GM21528 (cell line): Measurements from ENCODE around the gene HOXB4.

ENCODE experiments used
- ATAC-seq: cut with Tn5 transposase; IDR thresholded peaks from one replicate; pipeline ENCODE4 v1.9.1; 2021; ENCODE audit warnings: mild to moderate bottlenecking, moderate library complexity; ENCODE audit not compliant: unreplicated experiment, low FRiP score

HOXB4 gene

DNA sequence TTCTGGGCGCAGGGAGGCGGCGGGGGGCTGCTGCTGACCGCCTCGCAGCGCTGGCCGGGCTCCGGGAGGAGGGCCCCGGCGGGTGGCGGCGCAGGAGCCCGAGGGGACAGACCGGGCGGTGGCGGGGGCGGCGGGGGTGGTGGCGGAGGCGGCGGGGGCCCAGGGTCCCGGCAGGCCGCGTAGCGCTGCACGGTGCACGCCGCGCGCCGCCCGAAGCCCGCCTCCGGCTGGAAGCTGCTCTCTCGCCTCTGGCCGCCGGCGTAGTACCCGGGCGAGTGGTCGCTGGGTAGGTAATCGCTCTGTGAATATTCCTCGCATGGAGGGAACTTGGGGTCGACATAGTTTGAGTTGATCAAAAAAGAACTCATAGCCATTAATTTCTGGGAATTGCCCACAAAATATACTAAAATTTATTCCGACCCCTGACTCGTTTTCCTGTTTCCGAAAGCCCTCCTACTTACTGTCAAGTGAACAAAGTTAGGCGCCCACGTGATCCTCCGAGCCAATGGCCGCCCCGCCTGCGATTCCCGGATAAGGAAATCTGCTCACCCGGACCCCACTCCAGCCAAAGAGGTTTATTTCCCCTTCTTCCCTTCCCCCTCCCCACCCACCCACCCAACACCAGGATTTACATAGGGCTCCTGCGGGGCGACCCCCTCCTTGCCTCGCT, at the start of gene HOXB4:
Gene HOXB4, minus strand, starts transcription at position 405 of the 670 bp plus-strand sequence. Its CDS starts 31 bp downstream, at position 374.
- peak; percentile 71 for ATAC-seq

GRCh38 chr17:48627118-48627597, 49.0 kb upstream of the HOXB4 start:
- no peak for ATAC-seq

DNA sequence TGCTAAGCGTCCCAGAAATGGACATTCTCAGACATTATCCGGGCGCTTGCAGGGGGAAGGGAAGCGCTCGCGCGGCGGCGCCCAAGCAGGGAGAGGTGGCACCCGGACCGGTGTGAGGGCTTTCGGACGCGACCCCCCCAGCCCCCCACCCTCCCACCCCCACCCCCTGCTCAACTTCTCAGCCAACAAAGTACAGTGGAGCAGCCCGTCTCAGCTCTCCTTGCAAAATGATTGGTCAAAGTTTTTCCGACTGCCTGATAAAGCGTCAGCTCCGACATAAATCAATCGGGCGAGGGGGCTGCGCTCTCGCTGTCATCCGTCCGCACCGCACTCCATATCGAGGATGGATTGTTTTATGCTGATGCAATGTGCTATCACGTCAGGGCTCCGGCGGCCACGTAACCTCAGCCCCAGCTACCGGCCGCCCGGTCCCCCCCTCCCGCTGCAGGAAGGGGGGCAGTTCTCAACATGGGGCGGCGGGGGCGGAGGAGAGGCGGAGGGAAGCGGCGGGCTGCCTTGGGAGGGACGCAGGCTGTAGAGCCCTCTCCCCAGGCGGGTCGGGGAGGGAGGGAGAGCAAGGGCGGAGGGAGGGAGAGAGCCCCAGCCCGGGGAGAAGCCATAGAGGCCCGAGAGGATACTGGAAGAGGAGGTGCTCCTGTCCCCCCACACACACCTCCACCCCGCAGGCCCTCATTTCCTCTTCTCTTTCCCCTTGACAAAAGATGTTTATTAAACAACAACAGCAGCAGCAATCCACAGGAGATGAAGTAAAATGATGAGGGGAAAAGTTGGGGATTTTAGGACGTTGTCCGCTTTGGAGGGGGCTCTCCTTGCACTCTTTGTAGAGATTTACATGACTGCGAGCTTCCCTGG, 48.3 kb upstream of the HOXB4 start, which contains the start of gene HOXB9:
Gene HOXB9, minus strand, starts transcription at position 114 of the 873 bp plus-strand sequence. Its CDS starts 89 bp downstream, at position 25.
- no peak for ATAC-seq

GRCh38 chr17:48625495-48626244, 47.5 kb upstream of the HOXB4 start:
- no peak for ATAC-seq

DNA sequence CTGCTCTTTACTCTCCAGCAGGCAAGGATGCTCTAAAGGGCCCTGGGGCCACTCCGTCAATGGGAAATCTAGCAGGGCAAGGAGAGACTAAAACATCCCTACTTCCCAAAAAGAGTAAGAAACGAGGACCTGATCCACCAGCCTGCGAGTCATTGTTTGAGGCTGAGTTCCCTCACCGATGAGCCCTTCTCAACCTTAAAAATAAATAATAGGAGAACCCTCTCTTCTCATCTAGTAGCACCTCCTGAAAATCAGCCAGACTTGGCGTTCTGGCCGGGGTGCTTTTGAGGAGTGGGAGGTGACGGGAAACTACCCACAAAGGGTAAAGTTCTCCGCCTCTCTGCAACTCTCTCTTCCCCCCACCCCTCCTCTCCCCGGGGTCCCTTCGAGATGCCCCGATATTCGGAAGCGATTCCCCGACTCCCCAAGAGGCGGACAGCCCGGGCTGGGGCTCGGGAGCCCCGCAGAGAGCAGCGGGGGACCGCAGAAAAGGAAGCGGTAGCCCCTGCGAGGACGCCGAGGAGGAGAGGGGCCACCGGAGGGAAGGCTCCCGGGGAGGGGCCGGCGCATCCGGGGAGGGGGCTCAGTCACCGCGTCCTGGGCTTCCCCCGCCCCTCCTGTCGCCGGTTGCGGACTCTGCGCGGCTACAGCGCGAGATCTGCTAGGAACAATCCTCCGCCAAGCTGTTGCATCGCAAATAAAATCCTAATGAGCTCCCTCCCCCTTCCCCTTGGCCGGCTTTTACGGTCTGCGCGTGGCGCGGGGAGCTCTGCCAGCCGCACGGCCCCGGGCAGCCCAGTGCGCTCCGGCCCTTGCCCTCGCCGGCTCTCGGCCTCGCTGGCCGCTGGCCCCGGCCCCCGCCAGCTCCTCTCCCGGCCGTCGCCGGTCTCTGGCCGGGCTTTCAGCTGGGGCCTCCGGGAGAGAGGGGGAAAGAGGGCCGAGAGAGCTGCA, 46.7 kb upstream of the HOXB4 start:
- no peak for ATAC-seq

DNA sequence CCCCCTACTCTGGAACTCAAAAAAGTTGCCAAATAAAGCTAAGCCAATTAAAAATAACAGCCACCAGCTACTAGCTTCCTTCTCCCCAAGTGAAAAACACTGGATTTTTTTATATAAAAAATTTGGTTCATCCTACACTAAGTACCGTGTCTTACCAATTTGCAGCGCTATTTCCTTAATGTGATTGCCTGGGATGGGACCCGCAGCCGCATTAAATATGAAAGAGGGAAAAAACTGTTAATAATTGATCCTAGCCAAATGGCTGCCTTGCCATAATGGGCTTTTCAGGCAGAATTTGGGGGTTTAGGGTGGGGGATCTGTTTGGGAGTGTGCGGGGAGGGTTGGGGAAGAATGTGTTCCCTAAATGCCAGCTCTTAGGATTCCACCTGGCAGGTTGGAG, 46.0 kb upstream of the HOXB4 start:
- no peak for ATAC-seq

DNA sequence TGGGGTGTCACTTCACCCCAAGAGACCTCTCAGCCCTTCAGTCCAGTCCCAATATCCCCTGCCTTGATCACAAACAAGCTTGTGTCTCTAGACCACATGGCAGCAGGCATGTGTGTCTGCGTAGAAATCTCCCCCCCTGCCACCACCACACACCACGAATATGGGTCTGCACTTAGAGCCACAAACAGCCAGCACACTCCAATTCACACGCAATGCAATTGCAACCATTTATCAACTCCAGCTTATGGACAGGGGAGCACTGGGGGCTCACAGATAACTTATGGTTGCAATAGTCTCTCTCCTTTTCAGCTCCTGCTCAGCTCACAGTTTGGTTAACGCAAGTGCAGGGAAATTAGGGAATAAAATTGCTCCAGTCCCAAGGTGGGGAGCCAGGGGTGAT, 45.4 kb upstream of the HOXB4 start:
- no peak for ATAC-seq

- no peak for ATAC-seq
Measured at GRCh38 chr17:48622857-48623256, 44.7 kb upstream of the HOXB4 start.

DNA sequence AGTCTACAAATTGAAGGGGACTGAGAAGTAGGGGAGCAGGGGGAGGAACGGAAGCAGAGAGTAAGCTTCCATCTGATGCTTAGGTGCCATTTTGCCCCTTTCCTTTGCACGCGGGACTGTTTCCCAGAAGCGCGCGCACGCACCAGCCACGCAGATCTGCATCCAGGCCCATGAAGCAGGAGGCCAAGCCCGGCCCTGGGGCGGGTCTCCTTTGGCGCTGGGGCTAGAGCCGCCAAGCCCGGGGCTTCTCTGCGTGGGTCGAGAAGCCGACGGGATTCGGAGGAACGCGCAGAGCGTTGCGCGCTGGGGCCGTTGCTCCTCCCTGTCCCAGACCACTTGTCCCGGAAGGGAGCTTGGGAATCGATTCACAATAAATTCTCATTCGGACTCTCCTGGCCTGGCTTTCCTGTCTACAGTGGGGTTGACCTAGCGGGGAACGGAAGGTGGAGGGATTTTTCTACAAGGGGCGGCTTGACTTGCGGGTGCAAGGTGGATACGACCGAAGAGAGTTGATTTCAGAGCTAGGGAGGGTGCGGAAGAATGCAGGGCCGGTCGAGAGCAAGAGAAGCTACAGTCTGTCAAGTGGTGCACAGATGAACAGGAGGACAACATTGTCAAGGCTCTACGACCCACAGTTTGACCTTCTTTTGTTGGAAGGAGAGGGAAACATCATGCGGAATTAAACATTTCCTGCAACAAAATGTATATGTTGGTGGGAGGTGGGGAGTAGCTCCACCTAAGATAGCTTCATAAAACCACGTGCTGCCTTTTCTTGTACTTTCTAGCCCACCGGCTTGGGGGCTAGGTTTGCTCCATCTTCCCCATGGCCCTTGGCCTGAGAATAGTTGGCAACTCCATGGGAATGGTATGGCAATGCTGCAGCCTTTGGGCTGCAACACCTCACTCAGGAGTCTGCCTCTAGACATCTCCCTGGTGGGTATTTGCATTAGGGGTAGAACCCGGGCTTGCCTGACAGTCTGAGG, 43.6 kb upstream of the HOXB4 start:
- no peak for ATAC-seq

GRCh38 chr17:48620461-48621139, 42.5 kb upstream of the HOXB4 start:
- ATAC-seq, result no peak

DNA sequence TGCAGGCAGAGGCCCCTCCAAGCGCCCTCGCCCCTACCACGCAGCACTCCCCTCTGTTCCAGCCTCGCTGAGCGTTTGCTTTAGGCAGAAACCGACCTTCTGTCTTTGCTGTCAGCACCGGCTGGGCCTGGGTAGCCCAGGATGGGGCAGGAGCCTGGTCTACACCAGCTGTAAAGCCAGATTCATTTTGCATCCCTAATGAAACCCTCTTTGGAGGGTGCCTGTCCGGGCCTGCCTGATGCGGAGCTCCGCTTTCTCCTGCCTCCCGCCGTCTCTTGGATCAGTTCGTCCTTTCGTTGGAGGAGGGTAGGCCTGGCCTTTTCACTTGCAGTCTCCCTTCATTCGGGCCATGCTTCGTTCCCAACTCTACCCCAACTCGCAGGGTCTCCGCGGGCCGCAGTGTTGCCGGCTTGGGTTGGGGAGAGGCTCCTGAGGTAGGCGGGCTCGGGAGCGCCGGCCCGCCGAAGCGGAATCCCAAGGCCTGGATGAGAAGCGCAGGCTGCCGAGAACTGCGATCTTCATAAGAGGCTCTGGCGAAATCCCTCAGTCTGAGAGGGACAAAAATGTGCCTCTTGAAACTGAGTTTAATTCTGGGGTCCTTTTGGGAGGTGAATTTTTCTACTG, 41.8 kb upstream of the HOXB4 start:
- ATAC-seq, result no peak

GRCh38 chr17:48618256-48618896, 40.2 kb upstream of the HOXB4 start:
- no peak for ATAC-seq

DNA sequence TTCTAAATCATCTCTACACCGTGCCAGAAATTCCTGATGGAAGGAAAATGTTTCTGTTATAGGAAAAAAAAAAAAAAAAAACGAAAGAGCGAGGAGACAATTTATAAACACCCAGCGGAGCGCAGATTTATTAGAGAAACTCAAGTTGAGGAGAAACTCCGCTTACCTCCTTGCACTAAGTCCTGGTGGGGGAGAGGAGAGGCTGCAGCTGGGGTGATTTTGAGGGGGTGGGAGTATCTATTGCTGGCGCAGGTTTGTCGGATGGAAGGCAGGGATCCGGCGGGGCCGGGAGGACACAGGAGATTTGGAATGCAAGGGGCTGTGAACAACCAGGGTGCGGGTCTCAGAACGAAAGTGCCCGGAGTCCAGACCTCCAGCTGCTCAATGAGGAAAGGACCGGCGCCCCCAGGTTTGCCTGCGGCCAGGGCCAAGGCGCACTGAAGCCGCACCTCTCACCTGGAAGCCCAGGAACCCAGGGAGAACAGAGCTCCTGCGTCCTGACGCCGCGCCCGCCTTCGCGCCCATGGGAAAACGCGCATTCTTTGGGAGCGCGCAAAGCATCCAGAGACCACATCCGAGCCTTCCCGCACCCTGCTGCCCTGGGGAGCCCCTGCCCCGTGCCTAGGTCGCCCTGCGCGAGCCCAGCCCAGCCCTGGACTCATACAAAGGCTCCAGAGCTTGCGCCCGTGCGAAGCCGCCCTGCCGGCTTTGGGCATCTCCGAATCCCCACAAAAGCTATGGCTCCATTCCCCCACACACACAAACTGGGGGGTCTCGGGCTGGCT, 39.5 kb upstream of the HOXB4 start:
- ATAC-seq, result no peak

DNA sequence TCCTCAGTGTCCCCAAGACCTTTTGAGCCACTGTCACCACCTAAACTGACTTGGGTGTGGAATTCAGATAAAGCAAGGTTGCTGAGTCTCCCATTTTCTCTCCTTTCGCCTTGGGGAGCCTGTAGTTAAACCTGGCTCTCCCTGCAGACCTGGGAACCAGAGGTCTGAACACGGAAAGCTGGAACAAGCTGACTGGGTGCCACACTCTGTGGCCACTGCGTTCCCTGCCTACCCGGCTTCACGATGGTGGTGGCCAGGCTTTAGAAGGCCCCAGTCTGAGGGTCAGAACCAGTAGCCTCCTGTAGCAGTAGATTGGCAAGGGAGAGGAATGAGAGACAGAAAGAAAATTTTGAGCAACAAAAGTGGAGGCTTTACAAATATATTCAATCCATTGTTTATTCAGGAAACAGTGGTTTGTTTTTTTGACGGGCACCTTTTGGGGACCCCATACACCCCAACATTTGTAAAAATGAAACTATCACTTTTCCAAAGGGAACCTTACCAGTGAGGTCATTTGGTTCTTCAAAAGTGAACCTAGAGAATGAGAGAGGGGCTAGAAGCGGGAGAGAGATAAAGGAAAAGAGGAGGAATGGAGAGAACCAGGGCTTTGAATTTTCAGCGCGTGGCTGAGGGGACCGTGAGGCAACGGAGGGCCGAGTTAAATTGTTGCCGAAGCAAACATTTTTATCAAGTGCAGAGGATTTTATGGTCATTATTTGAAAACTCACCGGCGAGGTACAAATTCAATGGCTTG, 38.7 kb upstream of the HOXB4 start:
- ATAC-seq, result no peak

GRCh38 chr17:48615963-48616716, 38.0 kb upstream of the HOXB4 start:
- ATAC-seq, result no peak
